Psoas muscle (tissue), 8 donors: ENCODE data around the gene NME3. TPM values are rescaled to one million over a fixed set of nuclear protein-coding genes. Genes with fewer than 3 reads are reported as not detected.

Experiments used
- ATAC-seq, 4 donors: fragments of 200-7000 bp; cut with Tn5 transposase; one replicate each; pipeline ENCODE4 v1.9.1; 2020; ENCODE audit warnings: moderate library complexity in 3 of 4, mild to moderate bottlenecking in 2 of 4
- DNase-seq, 2 donors: peaks; one replicate each; pipeline ENCODE4 v3.0.0-alpha.2; 2020
- H3K27ac ChIP-seq: fragments of 200-600 bp; one replicate; pipeline ENCODE4 v1.8.0; 2022
- H3K27me3 ChIP-seq, 3 donors: fragments of 200-600 bp in 1 of 3; one replicate each; pipeline versions ENCODE4 v1.6.1 to v1.8.0; 2013 to 2022; ENCODE audit warnings: low read length in 2 of 3, mild to moderate bottlenecking in 2 of 3, moderate library complexity in 1 of 3; ENCODE audit not compliant: insufficient read depth in 3 of 3
- H3K36me3 ChIP-seq, 2 donors: fragments of 200-600 bp in 1 of 2; one replicate each; pipeline versions ENCODE4 v1.6.1 to v1.8.0; 2013 to 2022; ENCODE audit warnings: low read depth in 1 of 2, mild to moderate bottlenecking in 1 of 2, moderate library complexity in 1 of 2; ENCODE audit not compliant: insufficient read depth in 1 of 2
- H3K4me1 ChIP-seq: fragments of 200-600 bp; one replicate; pipeline ENCODE4 v1.8.0; 2022
- H3K4me3 ChIP-seq: fragments of 200-600 bp; one replicate; pipeline ENCODE4 v1.8.0; 2022; ENCODE audit warnings: mild to moderate bottlenecking
- H3K9me3 ChIP-seq: fragments of 200-600 bp; one replicate; pipeline ENCODE4 v1.8.0; 2022
- whole genome bisulfite sequencing, 3 donors: extraction: QIAGEN DNeasy Blood & Tissue Kit; methylation state at CpG; one replicate each; pipeline versions ENCODE4 v1.1.6 to v1.1.7; 2013; 5-methylcytosine and 5-hydroxymethylcytosine counted together
- intact Hi-C, 2 donors: fragments of 100-400 bp; cut with DNase I; formaldehyde crosslinking; loops; one replicate each; pipeline versions ENCODE4 v1.11.0 to v1.14.2; 2022
- polyA plus RNA-seq, 3 donors: library from polyadenylated mRNA; stranded (reverse); fragments of 200-250 nt; gene quantifications; one replicate each; pipeline ENCODE4 v1.2.3, GENCODE V29; 2013
- total RNA-seq, 4 donors: library from RNA; stranded (reverse); fragmentation: NEBNext Ultra II Directional in 2 of 4; extraction: Animal tissue kit (Norgen Biotek cat#: 25700) in 2 of 4; gene quantifications; one replicate each; pipeline versions ENCODE4 v1.2.1 to v1.2.4, GENCODE V29; 2021 to 2023
- TF ChIP-seq, protein P1 (sequence below): fragments of 200-600 bp; IDR thresholded peaks from one replicate; pipeline ENCODE4 v1.8.0; 2022; ENCODE audit warnings: antibody characterized with exemption
- donor health status: healthy with polysubstance abuse.
- donor health status: DM: no; HTN: no; CAD: no; lungs with moderate emphysema.
- donor health status: Bipolar disorder and iron deficiency.
- donor health status: healthy.
- donor health status: DM: yes; HTN: yes; CAD: no.
- donor health status: DM: no; HTN: no; CAD: no.
- donor health status: DM: no; HTN: no; CAD: no.
- donor health status: DM: yes; HTN: yes; CAD: no.

The NME3 gene
- total and polyA plus RNA-seq, 7 donors: 9.9 to 27.1 (median 18.8) TPM

DNA sequence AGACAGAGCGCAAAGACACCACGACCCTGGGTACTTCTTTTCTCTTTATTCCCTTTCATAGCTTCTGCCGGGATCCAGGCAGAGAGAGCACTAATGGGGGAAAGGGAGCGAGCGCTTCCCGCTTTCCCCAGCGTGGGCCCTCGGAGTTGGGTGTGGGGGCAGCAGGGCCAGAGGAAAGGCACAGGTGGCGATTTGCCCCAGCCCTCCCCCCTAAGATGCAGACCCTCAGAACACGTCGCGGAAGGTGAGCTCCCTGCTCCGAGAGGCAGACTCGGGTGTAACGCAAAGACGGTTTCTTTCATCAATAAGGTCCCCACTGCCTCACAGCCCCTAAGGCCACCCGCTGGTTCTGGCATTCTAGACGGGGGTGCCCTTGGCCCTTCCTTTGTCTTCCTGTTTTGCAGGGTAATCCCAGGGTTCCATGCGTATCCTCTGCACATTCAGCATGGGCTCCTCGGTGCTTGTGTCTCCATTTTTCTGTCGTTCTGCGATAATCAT is 570 bp upstream of the NME3 start:
- intact Hi-C loops: loop anchor here (5.0 to 10.0 kb wide), 2 partner anchors 65 to 173 kb away; partner anchors contain the start of genes MAPK8IP3 (in 1 of the 2) and MSRB1 (in 1 of the 2)
- TF ChIP-seq, protein P1, sequence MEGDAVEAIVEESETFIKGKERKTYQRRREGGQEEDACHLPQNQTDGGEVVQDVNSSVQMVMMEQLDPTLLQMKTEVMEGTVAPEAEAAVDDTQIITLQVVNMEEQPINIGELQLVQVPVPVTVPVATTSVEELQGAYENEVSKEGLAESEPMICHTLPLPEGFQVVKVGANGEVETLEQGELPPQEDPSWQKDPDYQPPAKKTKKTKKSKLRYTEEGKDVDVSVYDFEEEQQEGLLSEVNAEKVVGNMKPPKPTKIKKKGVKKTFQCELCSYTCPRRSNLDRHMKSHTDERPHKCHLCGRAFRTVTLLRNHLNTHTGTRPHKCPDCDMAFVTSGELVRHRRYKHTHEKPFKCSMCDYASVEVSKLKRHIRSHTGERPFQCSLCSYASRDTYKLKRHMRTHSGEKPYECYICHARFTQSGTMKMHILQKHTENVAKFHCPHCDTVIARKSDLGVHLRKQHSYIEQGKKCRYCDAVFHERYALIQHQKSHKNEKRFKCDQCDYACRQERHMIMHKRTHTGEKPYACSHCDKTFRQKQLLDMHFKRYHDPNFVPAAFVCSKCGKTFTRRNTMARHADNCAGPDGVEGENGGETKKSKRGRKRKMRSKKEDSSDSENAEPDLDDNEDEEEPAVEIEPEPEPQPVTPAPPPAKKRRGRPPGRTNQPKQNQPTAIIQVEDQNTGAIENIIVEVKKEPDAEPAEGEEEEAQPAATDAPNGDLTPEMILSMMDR: no peak
- peaks cover 18% of the 10 kb centered on the region for H3K4me1 ChIP-seq

DNA sequence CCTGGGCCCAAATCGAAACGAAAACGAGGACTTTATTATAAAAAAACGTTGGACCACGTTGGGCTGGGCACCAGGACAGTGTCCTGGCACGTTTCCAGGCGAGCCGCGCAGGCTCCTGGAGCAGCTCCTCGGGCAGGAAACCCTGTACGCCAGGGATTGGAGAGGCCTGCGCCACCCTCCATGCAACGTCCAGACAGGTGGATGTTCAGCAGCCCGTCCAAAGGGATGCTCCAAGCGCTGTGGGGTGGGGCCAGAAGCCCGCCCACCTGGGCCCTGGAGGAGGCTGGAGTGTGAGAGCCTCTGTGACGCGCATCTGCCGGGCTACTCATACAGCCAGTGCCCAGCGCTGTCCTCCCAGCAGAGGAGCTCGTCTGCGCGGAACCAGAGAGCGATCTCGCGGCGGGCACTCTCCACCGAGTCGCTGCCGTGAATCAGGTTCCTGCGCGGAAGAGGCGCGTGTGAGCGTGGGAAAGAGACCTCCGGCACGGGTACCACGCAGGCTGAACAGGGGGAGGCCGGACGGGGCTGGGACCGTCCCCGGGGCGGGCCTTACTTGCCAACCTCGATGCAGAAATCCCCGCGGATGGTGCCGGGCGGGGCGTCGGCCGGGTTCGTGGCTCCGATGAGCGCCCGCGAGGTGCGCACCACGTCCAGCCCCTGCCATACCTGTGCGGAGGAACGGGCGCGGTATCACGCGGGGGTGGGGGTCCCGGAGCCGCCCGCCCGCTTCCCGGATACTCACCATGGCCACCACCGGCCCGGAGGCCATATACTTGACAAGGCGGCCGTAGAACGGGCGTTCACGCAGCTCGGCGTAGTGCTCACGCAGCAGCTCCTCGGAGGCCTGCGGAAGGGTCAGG is 785 bp downstream of the NME3 start:
- H3K9me3 ChIP-seq: no peaks in the 10 kb centered on the region
- TF ChIP-seq, protein P1: no peak
- peak overlapping the region; percentile 90 for H3K27ac ChIP-seq
- intact Hi-C loops: loop anchor here (5.0 to 10.0 kb wide), 2 partner anchors 63 to 174 kb away; partner anchors contain the start of genes MAPK8IP3 (in 1 of the 2) and MSRB1 (in 1 of the 2)
- H3K4me1 ChIP-seq: peaks cover 18% of the 10 kb centered on the region
- DNase-seq (peak; percentile 73 to 84), ATAC-seq (peak; percentile 7 to 32 (median 21))
- H3K36me3 ChIP-seq: peaks cover 4 to 48% of the 10 kb centered on the region in 2 donors
- H3K27me3 ChIP-seq: no peaks in the 10 kb centered on the region
- H3K4me3 ChIP-seq: peak overlapping the region; percentile 76
- WGBS, 3 donors: 4 to 11% (median 4%) methylated on average over 55 to 81 of the region's 81 CpGs

More for the DNA sequence above, 570 bp upstream of the NME3 start:
- no peaks in the 10 kb centered on the region for H3K27me3 ChIP-seq
- WGBS, 3 donors: 13 to 16% (median 14%) methylated on average over 20 to 22 of the region's 22 CpGs
- peak overlapping the region; percentile 90 for H3K27ac ChIP-seq
- peak in 1 of 2 donors; percentile 56 for DNase-seq
- ATAC-seq: no peak
- no peaks in the 10 kb centered on the region for H3K9me3 ChIP-seq
- H3K4me3 ChIP-seq: peak overlapping the region; percentile 76
- peaks cover 4 to 48% of the 10 kb centered on the region in 2 donors for H3K36me3 ChIP-seq

DNA sequence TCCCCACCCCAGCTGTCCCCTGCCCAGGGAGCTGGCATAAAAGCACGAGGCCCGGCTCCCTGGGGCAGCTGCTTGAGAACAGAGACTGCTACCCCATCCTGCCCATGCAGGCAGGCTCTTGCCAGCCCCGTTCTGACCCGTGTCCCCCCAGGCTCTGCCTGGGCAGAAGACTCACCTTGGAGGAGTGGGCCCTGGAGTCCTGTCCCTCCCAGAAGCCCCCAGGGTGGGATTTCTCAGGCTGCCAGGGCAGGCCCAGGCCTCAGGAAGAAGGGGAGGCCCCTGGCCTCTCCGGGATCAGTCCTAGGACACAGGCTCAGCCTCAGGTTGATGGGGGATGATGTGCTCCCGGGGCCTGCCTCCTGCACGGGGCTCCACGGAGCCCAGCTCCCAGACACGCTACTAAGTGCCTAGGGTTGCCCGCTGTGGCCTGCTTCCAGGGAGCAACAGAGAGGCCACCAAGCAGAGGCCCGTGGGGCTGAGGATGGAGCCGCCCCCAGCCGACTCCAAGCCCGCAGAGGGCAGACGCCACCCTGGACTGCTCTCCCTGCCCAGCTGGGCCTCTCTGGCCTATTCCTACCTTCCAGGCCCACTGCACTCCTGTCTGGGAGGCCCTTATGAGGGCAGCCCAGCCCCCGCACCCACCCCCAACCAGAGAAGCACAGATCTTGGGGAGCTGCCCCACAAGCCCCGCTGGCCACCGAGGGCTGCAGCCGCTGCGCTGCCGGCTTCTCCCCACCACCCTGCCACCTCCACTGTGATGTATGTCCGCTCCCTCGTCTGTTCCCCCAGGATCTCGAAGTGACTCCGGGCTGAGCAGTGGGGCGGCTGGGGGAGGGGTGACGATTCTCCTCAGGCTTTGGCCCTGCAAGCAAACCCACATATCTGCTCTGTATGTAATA is 1.7 kb downstream of the NME3 start:
- Histone ChIP-seq H3K36me3 (peaks cover 4 to 48% of the 10 kb centered on the region in 2 donors), H3K4me1 (peaks cover 15% of the 10 kb centered on the region), H3K9me3 (no peaks in the 10 kb centered on the region), H3K4me3 (peak overlapping the region; percentile 76), H3K27me3 (no peaks in the 10 kb centered on the region), H3K27ac (peak overlapping the region; percentile 90)
- DNase-seq: peak in 1 of 2 donors; percentile 66
- intact Hi-C loops: loop anchor here (5.0 to 10.0 kb wide), 2 partner anchors 62 to 175 kb away; partner anchors contain the start of genes MAPK8IP3 (in 1 of the 2) and MSRB1 (in 1 of the 2)
- WGBS, 3 donors: 71 to 83% (median 74%) methylated on average over 27 of the region's 27 CpGs
- TF ChIP-seq, protein P1: no peak
- no peak for ATAC-seq

DNA sequence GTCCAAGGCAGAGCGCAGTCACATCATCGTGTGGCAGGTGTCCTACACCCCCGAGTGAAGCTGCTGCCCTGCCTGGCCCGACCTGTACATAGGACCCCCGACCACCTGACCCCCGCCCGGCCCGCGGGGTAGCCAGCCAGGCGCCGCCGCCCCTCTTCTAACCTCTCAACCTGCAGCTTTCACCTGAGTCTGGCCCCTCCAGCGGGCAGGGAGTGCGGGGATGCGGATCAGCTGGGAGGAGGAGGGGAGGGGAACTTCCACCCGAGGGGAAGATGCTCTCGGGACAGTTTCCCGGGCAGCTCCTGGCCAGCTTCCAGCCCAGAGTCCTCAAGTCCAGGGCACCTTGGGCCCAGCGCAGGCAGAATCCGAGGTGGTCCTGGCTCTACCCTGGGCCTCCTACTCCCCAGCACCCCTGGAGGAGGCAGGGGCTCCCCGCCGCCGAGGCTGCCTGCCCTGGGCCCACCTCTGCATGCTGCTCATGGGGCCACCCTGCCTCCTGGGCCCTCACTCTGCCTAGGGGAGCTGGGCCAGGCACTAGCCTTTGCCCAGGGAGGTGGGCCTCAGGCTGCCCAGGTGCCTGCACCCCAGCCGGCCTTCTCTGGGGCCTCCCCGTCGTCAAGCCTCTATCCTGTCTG is 2.5 kb downstream of the NME3 start:
- TF ChIP-seq, protein P1: no peak
- ATAC-seq (no peak), DNase-seq (peak in 1 of 2 donors; percentile 65)
- peaks cover 7% of the 10 kb centered on the region for H3K4me1 ChIP-seq
- 69 to 79% (median 73%) methylated on average over 18 to 26 of the region's 26 CpGs for WGBS, 3 donors
- H3K9me3 ChIP-seq: no peaks in the 10 kb centered on the region
- H3K27ac ChIP-seq: no peak overlapping the region
- no peak overlapping the region for H3K4me3 ChIP-seq
- H3K36me3 ChIP-seq: peaks cover 4 to 56% of the 10 kb centered on the region in 2 donors
- H3K27me3 ChIP-seq: no peaks in the 10 kb centered on the region
- intact Hi-C loops: no loop called here
